Upper lobe of left lung (tissue), 4 donors: ENCODE data around the gene CACNA1A.

ENCODE experiments used
- CTCF ChIP-seq, 6 experiments: fragments of 450-650 bp in 4 of 6; fragments of 200-600 bp in 2 of 6; sonication (generic) in 2 of 6; IDR thresholded peaks; one replicate each; pipeline ENCODE4 v1.5.1; 2016 to 2019; ENCODE audit warnings: antibody characterized with exemption in 6 of 6
- POLR2A ChIP-seq, 4 donors: fragments of 450-650 bp; IDR thresholded peaks; one replicate each; pipeline ENCODE4 v1.5.1; 2016 to 2017; ENCODE audit warnings: antibody characterized with exemption in 4 of 4, mild to moderate bottlenecking in 2 of 4

DNA sequence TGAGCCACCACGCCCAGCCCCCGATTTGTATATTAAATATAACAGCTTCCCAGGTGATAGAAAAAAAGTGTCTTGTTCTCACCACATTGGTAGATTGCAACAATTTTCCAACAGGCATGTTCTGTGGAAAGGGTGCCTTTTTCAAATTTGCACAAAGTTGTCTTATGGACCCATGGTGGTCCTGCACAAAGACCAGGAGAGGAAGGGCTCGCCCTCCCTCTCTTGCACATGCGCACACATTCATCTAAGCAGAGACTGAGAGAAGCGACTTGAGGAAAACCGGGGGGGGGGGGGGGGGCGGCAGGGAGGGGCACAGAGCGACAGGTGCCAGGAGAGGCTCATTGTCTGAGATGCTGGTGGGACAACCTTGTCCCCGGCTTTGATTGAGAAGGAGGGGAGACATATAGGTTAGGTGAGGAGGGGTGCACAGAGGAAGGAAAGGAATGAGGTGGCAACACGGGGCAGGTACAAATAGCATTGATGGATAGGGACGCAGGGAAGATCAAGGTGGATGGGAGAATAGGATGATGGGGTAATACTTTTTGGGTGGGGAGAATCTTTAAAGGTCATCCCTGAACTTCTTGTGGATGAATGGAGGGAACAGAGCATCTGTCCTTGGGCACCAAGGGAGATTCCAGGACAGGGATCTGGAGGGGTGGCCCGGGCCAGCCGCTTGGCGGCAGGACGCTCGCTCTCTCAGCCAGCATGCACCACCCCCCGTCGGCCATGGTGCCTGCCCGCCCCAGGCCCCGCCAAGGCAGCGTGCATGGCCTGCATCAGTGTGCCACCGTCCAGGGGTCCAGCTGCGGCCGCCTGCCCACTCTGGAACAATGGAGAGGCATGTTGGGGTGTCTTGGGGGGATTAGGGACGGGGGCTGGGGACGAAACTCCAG lies 280.1 kb downstream of the CACNA1A start:
- TF ChIP-seq POLR2A (IDR thresholded peaks at IDR 0.05) (no peak), CTCF (IDR thresholded peaks at IDR 0.05) (no peak)
